Stimulated activated CD8-positive, alpha-beta memory T cell treated with anti-CD3 and anti-CD28 coated beads, Interleukin-15, amount 100 ng/mL, for 48 hours (primary cell): ENCODE data around the gene OLFM4.

Experiments used
- DNase-seq, 2 donors: peaks; one replicate each; pipeline ENCODE4 v3.0.0-alpha.2; 2020; ENCODE audit warnings: low read depth in 2 of 2

The OLFM4 gene

DNA sequence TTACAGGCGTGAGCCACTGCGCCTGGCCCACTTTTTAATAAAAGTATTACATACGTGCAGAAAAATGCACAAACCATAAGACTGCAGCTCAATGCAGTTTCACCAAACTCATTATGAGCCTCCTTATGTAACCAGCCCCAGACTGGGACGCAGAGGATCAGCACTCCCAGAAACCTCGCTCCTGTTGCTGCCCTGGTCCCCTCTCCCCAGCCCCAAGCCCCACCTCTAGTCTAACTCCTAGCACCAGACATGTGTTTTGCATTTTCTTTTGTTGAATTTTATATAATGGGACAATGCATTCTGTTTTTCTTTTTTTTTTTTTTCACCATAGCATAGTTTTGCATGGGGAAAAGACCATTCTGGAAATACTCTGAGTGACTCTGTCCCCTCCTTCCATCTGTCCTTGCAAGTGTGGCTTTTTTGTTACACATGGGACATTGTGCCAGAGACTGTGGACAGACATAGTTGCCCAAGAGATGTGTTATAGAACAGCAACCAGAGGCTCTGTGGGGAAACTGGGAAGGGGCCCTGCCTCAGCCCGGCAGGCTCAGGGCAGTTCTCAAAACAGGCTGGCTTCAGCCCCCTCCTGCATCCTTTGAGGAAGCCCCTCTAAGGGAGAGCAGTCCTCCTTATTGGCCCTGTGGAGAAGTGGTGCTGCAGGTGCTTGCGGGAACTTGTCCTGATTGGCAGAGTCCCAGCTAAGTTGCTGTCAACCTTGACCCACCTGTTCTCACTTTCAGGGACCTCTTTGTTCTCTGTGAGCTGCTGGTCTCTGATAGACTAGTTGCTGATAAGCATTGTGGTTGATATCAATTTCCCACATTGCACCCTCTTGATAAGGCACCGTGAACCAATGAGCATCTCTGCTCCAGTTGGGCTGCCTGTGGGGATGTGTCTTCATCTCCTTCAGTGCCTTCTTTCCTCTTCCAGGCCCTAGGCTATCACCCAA is 13.8 kb upstream of the OLFM4 start:
- no peak for DNase-seq

DNA sequence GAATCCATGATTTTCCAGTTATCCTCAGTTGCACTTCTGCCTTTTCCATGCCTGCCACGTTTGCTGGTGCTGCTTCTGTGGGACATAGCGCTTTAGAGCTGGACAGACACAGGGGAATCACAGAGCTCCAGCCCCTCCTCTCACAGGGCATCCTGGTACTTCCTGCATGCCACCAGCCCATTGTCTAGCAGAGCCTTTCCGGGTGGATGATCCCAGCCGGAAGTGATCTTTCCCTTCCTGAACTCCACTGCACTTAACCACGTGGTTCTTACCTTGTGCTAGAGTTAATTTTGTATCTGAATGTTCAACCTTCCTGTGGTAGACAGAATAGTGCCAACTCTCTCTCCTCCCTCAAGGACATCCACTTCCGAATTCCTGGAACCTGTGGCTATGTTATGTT is 12.6 kb upstream of the OLFM4 start:
- no peak for DNase-seq

DNA sequence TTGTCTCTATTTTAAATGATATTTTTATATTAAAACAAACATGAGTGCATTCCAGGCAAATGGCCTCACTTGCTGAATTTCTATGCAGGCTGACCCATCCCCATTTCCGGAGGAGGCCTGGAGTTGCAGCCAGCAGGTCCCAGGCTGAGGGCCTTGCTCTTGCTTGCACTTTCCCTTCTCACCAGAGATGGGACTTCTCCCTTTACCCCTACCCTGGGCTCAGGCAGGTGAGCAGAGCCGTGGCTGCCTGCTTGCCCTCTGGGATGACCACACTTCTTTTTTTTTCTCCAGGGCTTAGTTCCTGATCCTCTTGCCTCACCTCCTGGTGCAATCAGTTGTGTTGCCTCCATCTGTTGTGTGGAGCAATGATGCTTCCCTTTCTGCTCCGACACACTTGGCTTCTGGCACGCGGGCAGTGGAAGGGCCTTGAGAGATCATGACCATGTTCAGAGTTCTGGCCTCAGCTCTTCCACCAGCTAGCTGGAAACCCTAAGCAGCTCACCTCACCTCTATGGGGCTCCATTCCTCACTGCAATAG is 11.1 kb upstream of the OLFM4 start:
- DNase-seq: no peak

DNA sequence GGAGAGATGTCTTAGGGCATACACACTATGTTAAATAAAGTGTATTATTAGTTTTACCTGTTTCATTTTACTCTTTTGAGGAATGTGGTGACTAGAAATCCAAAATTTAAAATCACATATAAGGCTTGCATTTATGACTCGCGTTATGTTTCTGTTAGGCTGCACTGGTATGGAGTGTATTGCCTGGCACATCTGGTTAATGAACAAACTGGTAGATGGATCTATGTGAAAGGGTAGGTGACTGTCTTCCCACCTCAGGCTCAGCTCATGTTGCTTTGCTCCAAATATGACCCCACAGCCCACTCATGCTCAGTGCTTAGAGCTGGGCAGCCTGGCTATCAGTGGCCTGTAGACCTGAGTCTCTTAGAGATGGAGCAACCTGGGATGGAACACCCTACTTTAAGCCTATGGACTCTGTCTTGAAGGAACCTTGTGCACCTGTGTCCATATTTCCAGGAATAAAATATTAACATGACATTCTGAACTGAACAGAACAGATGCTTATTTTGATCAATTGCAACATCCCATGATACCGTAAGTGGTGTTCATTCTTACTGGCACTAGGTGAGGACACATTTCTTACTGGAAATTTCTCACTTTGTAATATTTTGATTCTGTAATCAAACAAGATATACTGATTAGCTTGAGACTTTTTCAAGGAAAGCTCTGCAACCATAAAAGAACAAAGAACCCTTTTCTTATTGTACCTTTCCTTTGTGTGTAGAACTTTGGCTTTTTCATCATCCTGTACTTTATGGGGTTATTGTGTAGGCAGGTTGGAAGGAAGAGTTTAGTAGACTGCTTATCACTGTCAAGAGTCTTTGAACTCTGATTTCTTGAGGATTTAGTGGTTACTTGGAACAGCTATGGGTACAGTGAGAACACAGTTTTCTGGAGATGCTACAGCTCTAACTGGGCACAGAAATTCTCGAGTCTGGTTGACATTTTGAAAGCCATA is 9.6 kb upstream of the OLFM4 start:
- no peak for DNase-seq

DNA sequence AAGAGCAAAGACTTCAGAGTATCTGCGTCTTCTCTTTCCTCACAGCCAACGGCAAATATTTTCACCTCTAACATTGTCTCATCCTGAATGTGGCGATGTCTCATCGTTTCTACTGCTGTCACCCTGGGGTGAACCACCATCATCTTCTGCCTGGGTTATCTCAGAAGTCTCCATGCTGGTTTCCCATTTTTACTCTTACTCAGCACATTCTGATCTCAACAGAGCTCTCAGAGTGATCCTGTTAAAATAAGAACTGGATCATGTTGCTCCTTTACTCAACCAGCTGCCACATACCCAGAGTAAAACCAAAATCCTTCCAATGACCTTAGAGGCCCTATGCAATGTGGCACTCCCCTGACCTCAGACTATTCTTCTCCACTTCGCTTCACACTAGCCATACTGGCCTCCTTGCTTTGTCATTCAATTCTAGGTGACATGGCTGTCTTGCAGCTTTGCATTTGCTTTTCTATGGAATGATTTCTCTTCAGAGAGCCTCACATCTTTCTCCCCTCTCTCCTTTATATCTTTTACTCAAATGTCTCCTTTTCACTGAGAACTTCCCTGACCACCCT is 7.8 kb upstream of the OLFM4 start:
- no peak for DNase-seq

DNA sequence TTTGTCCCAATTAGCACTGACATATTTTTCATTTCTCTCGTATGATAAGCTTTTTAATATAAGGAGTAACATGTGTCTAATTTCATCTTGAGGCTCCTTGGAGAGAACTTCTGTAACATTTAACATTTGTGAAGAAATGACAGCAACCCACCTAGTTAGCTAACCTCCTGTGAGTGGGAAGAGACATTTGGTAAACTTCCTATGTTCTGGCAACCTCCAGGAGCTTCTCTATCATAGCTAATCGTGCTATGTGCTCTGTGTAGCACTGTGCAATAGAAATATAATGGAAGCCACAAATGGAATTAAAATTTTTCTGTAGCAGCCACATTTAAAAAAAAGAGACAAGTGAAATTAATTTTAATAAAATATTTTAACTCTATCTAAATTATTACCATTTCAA is 5.4 kb upstream of the OLFM4 start:
- DNase-seq: no peak

DNA sequence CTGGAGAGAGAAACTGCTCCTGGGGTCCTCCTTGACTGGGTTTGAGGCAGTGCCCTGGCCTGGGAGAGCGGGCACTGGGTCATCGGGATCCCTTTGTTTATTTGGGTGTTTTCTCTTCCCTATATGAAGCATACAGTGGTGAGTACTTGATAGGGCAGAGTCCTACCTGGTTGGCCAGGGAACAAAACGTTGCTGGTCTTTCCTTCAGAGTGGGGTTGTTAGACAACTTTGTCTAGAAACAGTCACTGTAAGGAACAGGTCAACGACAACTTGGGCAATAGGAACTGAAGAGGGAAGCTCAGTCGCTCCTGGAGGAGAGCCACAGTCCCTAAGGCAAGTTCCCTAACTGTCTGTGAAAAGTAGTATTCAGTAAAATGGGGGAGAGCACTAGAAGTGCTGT is 550 bp upstream of the OLFM4 start:
- DNase-seq: no peak

DNA sequence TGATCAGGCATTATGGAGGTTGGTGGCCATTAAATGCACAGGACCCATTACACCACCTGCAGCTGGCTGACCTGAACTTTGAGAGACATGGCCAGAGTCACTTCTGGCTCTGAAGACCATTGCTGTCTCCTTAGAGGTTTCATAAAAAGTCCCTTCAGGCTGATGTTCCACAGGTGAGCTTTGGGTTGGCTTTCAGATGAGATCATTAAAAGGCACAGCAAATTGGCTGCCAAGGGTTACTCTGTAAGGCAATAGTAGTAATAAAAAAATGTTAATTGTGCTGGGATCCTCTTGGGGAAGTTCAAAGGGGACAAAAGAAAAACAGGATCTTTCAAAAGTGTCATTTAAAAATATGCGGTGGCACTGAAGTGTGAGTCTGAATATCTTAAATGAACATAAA is 4.2 kb downstream of the OLFM4 start:
- no peak for DNase-seq

DNA sequence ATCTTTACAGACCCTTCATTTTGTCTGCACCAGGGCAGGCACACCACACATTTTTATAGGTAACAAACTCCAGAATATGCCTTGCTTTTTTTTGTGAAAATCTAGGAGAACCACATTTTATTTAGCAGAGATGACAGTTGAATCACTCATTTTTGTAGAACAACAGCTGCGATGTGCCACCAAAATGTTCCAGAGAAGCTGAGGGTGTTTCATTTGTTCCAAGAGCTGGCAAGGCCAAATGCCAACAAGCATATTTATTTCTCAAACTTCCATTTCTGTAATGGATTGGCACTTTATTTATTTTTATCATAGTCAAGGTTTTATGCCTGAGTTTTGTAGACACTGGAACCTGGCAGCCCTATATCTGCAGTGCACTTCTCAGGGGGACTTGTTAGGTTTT is 10.4 kb downstream of the OLFM4 start:
- DNase-seq: no peak

DNA sequence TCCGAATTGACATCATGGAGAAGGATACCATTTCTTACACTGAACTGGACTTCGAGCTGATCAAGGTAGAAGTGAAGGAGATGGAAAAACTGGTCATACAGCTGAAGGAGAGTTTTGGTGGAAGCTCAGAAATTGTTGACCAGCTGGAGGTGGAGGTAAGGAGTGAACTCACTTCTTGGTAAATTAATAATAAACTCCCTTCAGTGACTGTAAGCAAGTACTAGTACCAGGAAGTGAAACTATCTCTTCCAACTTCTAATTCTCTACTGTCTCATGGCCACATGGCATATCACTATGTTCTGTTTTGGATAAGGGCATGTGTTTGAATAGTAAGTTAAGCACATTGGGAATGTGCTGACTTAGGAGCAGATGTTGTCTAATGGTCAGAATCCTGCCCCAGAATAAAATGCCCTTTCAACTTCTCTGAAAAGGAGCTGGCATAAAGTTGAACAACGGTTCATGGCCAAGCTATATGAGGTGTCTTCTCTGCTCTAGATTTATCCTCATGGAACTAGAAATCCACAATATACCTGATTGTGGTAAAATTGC is 13.4 kb downstream of the OLFM4 start:
- no peak for DNase-seq

DNA sequence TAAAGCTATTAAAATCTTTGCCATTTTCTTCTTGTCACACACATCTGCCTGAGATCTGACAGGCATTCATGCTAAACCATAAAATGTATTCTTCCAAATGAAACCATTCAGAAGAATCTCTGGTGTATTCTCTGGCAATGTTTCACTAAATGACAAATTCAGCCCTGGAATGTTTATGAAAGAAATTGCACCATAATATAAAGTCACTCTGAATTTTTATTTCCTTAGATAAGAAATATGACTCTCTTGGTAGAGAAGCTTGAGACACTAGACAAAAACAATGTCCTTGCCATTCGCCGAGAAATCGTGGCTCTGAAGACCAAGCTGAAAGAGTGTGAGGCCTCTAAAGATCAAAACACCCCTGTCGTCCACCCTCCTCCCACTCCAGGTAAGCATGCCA is 14.3 kb downstream of the OLFM4 start:
- DNase-seq: no peak

DNA sequence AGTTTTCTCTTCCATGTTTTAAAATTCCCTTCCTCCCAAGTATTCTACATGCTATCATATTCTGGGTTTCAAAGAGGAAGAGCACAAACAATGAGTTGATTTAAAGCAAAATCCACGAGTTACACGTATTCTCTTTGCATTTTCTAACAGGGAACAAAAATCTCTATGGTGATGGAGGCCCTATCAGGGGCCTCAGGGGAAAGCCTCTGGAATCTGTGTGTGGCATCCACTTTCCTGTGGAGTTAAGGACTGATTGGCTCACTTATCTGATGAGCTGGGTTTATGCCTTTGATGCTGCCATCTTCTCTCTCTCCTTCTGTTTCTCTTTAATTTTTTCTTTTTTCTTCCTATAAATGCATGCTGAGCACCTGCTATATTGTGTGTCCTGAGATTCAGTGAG is 14.8 kb downstream of the OLFM4 start:
- DNase-seq: no peak

DNA sequence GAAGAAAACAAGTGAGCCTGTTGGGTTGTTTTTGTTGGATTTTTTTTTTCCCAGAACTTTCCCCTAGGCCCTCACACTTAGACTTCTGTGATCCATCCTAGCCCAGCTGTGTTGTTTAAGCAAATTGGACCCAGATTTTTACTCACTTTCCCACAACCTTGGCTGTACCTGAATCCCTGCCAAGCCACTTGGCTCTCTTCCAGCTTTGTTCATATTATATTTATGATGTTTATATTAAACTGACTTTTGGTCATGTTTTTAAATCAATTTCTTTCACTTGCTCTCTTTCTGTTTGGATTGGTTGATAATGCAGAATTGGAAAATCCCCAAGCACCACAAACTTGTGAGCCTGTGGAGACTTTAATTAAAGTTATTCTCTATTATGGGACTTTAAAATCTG is 16.6 kb downstream of the OLFM4 start:
- DNase-seq: no peak

DNA sequence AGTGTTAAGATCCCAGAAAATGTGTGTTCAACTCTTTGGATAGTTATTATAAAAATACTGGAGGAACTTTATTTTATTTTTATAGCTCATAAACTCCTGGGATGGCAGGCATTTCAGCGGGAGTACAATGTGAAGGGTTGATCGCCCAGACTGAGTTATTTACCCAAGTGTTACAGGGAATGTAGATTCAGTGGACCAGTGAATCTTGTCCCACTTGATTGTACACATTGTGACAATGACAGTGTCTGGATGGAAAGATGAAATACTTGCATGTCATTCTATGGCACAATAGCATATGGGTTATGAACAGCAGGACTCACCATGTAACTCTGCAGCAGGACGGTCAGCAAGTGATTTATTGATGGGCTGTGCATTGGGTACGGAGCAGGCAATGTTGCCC is 20.3 kb downstream of the OLFM4 start:
- DNase-seq: no peak

DNA sequence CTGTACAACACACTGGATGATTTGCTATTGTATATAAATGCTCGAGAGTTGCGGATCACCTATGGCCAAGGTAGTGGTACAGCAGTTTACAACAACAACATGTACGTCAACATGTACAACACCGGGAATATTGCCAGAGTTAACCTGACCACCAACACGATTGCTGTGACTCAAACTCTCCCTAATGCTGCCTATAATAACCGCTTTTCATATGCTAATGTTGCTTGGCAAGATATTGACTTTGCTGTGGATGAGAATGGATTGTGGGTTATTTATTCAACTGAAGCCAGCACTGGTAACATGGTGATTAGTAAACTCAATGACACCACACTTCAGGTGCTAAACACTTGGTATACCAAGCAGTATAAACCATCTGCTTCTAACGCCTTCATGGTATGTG is 21.5 kb downstream of the OLFM4 start:
- no peak for DNase-seq

DNA sequence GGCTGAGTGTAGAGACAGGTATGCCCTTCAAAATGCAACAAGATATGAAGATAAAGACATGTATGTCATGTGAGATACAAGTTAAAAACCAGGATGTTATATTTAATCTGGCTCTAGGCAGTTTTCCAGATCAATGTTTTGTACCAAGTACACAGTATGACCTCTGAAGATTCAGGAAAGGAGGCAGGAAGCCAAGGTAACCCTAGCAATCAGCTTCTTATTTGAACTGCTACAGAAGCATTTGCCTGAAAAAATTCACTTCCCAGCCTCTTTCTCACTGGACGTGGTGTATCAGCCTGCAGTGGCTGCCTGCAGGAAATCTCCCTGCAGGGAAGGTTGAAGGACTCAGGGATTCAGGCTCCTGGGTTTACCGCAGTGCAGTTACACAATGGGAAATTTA is 24.1 kb downstream of the OLFM4 start:
- DNase-seq: no peak

DNA sequence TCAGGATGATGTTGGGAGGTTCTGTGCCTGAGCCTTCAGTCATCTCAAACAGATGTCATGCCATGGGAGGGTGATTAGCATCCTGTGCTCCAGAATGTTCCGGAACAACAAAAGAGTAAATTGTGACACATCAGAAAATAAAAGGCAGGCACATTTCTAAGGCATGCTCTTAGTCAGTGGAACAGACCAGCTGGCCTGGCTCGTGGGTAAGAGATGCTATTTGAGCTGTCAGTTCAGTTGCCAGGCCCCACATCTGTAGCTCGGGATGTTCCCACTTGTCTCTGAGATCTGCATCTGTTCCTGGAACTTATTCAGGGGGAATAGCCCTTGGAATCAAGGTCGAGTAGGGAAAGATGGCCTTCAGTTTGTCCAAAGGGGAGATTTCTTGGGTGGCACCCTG is 26.0 kb downstream of the OLFM4 start:
- no peak for DNase-seq

DNA sequence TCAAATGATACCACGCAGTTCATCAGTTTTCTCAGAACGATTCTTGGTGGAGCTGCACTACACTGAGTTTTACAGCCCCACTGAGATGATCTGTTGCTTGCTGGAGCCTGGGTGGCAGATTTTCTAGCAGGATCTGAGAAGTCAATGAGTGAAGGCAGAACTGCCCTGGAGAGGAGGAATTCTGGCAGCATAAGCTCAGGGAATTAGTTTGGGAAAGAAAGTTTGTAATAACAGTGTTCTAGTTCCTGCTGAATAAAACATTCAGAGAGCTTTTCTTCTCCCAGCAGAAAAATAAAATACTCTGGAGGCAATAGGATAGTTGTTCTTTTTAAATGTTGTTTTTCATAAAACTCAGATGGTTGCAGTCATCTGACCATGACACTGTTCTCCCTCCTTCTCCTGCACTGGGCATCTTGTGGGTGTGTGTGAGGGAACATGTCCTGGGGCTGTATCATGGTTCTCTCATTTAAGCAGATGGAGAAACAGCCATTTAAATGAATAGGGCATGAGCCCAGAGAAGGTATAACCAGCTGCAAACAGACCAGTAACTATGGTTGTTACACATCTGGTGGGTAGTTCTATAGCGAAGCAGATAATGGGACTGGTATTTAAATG is 29.6 kb downstream of the OLFM4 start:
- DNase-seq: no peak

DNA sequence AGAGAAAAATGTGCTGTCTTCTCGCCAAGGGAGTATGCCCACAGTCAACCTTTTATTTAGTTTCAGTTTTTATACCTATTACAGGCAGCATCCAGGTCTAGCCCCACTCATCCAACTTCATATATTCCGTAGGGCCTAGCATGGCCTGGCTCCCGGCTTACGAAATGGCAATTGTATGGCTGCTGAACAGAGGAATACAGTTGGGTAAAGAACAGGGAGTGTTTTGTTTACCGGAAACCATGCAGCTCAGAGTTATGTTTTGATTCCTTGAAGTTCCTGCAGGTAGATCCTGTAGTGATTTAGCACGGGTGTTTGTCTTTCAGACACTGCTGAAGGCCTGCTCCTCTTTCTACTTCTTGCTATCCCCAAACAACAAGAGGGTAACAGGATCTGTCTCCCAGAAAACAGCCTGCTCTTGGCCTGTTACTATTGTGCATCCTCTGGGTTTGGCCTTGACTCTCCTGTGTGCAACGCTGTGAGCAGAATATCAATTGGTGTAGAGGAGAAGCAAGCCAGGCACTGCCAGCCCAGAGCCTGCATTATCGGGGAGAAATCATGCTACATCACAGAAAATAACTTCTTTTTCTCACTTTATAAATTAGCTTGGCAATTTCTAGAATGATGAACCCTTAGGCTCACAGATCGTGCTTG is 32.4 kb downstream of the OLFM4 start:
- DNase-seq: no peak

DNA sequence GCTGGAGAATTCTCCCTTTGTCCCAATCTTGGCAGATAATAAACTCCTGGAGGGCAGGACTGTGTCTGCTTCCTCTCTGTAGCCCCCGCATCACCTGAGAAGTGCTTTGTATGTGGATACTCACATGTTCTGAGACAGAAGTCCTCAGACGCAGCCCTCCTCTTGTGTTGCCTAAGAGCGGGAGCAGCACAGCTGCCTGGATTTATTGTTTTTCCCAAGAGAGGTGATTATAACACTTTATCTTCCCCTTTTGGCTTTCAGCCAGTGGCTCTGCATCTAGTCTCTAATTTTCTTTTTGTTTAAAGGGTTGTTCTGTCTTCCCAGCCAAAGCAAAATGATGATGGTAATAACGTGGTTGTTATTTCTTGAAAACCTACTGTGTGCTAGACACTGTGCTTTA is 36.1 kb downstream of the OLFM4 start:
- DNase-seq: no peak

DNA sequence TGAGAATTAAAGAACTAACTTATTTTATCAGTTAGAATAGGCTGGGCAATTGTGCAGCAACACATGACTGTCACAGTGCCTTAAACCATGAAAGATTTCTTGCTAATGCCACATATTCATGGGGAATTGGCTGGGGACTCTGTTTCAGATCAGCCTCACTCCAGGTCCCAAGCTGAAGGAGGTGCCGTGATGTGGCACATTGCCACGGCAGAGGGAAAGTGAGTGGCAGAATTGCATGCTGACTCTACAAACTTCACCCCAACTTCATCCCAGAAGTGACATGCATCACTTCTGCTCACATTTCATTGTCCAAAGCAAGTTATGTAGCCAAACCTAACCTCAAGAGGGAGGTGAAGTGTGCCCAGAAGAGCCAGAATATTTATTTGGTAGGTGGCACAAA is 37.8 kb downstream of the OLFM4 start:
- DNase-seq: no peak
